Tibial nerve (tissue), 4 donors: ENCODE data around the gene KCNK1. TPM values are rescaled to one million over a fixed set of nuclear protein-coding genes. Genes with fewer than 3 reads are reported as not detected.

ENCODE experiments used
- DNase-seq, 2 donors: peaks; one replicate each; pipeline ENCODE4 v3.0.0-alpha.2; 2019; ENCODE audit warnings: low spot score in 2 of 2
- H3K27ac ChIP-seq, 4 donors: fragments of 200-600 bp; sonication (generic) in 3 of 4; one replicate each; pipeline ENCODE4 v1.5.1; 2017 to 2019; ENCODE audit warnings: mild to moderate bottlenecking in 1 of 4
- H3K27me3 ChIP-seq, 2 donors: fragments of 200-600 bp; sonication (generic) in 1 of 2; one replicate each; pipeline versions ENCODE4 v1.5.1 to v1.6.0; 2017 to 2019
- H3K36me3 ChIP-seq, 3 donors: fragments of 200-600 bp; sonication (generic); one replicate each; pipeline ENCODE4 v1.5.1; 2018 to 2019
- H3K4me1 ChIP-seq, 4 donors: fragments of 200-600 bp; sonication (generic) in 3 of 4; one replicate each; pipeline ENCODE4 v1.5.1; 2017 to 2019
- H3K4me3 ChIP-seq, 4 donors: fragments of 200-600 bp; sonication (generic) in 3 of 4; one replicate each; pipeline ENCODE4 v1.5.1; 2017 to 2019; ENCODE audit warnings: mild to moderate bottlenecking in 1 of 4, moderate library complexity in 1 of 4
- H3K9me3 ChIP-seq, 4 donors: fragments of 200-600 bp; sonication (generic) in 3 of 4; one replicate each; pipeline ENCODE4 v1.5.1; 2017 to 2019
- EP300 ChIP-seq, 2 donors: sonication (generic); formaldehyde crosslinking; IDR thresholded peaks; one replicate each; pipeline ENCODE4 v1.6.1; 2017; ENCODE audit warnings: antibody characterized with exemption in 2 of 2, mild to moderate bottlenecking in 1 of 2
- POLR2A ChIP-seq, 2 donors: fragments of 450-650 bp; IDR thresholded peaks; one replicate each; pipeline ENCODE4 v1.6.1; 2017; ENCODE audit warnings: antibody characterized with exemption in 2 of 2, mild to moderate bottlenecking in 2 of 2, moderate library complexity in 2 of 2
- WGBS, 2 donors: methylation state at CpG; one replicate each; pipeline ENCODE4 v1.1.5; 2018; 5-methylcytosine and 5-hydroxymethylcytosine counted together
- total RNA-seq, 4 donors: library from RNA; depleted of rRNA; stranded (reverse); fragments of >200 nt; gene quantifications; one replicate each; pipeline ENCODE4 v1.1.0, GENCODE V29; 2016
- TF ChIP-seq, protein P1 (sequence below), 5 experiments: fragments of 200-600 bp in 3 of 5; fragments of 450-650 bp in 2 of 5; sonication (generic) in 3 of 5; IDR thresholded peaks; one replicate each; pipeline ENCODE4 v1.5.1; 2016 to 2019; ENCODE audit warnings: antibody characterized with exemption in 5 of 5, mild to moderate bottlenecking in 3 of 5, moderate library complexity in 2 of 5

Gene KCNK1
- total RNA-seq, 4 donors from 2014 or later, result 3.7 to 6.5 (median 4.9) TPM

- TF ChIP-seq EP300 (IDR thresholded peaks at IDR 0.05) (no peak), POLR2A (IDR thresholded peaks at IDR 0.05) (no peak)
- TF ChIP-seq, protein P1, sequence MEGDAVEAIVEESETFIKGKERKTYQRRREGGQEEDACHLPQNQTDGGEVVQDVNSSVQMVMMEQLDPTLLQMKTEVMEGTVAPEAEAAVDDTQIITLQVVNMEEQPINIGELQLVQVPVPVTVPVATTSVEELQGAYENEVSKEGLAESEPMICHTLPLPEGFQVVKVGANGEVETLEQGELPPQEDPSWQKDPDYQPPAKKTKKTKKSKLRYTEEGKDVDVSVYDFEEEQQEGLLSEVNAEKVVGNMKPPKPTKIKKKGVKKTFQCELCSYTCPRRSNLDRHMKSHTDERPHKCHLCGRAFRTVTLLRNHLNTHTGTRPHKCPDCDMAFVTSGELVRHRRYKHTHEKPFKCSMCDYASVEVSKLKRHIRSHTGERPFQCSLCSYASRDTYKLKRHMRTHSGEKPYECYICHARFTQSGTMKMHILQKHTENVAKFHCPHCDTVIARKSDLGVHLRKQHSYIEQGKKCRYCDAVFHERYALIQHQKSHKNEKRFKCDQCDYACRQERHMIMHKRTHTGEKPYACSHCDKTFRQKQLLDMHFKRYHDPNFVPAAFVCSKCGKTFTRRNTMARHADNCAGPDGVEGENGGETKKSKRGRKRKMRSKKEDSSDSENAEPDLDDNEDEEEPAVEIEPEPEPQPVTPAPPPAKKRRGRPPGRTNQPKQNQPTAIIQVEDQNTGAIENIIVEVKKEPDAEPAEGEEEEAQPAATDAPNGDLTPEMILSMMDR (IDR thresholded peaks at IDR 0.05), result no peak
- no peak for DNase-seq
- no peak overlapping the region for H3K27ac ChIP-seq
- H3K36me3 ChIP-seq, result no peaks in the 10 kb centered on the region
- 78 to 82% methylated on average over 5 of the region's 5 CpGs for WGBS, 2 donors
- no peaks in the 10 kb centered on the region for H3K9me3 ChIP-seq
- no peaks in the 10 kb centered on the region for H3K4me1 ChIP-seq
- no peak overlapping the region for H3K4me3 ChIP-seq
- no peaks in the 10 kb centered on the region for H3K27me3 ChIP-seq
Observed at GRCh38 chr1:233673947-233674431, 60.1 kb downstream of the KCNK1 start.

DNA sequence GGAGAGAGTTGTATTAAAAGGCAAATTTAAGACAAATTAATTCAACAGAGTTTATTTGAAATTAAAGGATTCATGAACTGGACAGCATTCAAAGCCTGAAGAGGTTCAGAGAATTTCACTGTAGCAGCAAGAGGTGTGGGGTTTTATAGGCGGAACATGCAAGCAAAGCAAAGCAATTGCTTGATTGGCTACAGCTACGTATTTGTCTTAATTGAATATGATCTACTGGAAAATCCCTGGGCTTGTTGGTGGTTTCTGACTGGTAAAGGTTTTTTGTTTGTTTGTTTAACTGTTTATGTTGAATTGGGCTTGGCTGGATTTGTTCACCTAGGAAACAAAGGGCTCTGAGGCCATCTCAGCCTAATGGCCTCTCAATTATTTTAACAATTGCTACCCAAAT, 61.5 kb downstream of the KCNK1 start:
- H3K36me3 ChIP-seq, result no peaks in the 10 kb centered on the region
- H3K9me3 ChIP-seq, result no peaks in the 10 kb centered on the region
- no peak overlapping the region for H3K27ac ChIP-seq
- H3K4me1 ChIP-seq, result no peaks in the 10 kb centered on the region
- TF ChIP-seq, protein P1 (IDR thresholded peaks at IDR 0.05), result no peak
- DNase-seq, result no peak
- WGBS, 2 donors, result 93 to 95% methylated on average over 2 of the region's 2 CpGs
- H3K27me3 ChIP-seq, result no peaks in the 10 kb centered on the region
- no peak overlapping the region for H3K4me3 ChIP-seq

- no peak overlapping the region for H3K4me3 ChIP-seq
- WGBS, 2 donors, result 96 to 97% methylated on average over 4 of the region's 4 CpGs
- DNase-seq, result no peak
- no peaks in the 10 kb centered on the region for H3K9me3 ChIP-seq
- H3K27me3 ChIP-seq, result no peaks in the 10 kb centered on the region
- no peaks in the 10 kb centered on the region for H3K4me1 ChIP-seq
- no peak overlapping the region for H3K27ac ChIP-seq
- no peaks in the 10 kb centered on the region for H3K36me3 ChIP-seq
- TF ChIP-seq, protein P1 (IDR thresholded peaks at IDR 0.05), result no peak
- no peak for TF ChIP-seq EP300 (IDR thresholded peaks at IDR 0.05)
- TF ChIP-seq POLR2A (IDR thresholded peaks at IDR 0.05), result no peak
Observed at GRCh38 chr1:233675893-233676292, 62.0 kb downstream of the KCNK1 start.

GRCh38 chr1:233677690-233678354, 63.9 kb downstream of the KCNK1 start:
- Histone ChIP-seq H3K36me3 (no peaks in the 10 kb centered on the region), H3K4me1 (no peaks in the 10 kb centered on the region), H3K4me3 (no peak overlapping the region), H3K27ac (peak overlapping the region in 2 of 4 donors; percentile 54 to 70), H3K9me3 (no peaks in the 10 kb centered on the region), H3K27me3 (no peaks in the 10 kb centered on the region)
- DNase-seq, result no peak
- TF ChIP-seq, protein P1 (IDR thresholded peaks at IDR 0.05), result no peak
- TF ChIP-seq POLR2A (IDR thresholded peaks at IDR 0.05), result no peak
- peak in 1 of 2 donors; percentile 25 for TF ChIP-seq EP300 (IDR thresholded peaks at IDR 0.05)
- WGBS, 2 donors, result 59 to 64% methylated on average over 7 of the region's 7 CpGs

DNA sequence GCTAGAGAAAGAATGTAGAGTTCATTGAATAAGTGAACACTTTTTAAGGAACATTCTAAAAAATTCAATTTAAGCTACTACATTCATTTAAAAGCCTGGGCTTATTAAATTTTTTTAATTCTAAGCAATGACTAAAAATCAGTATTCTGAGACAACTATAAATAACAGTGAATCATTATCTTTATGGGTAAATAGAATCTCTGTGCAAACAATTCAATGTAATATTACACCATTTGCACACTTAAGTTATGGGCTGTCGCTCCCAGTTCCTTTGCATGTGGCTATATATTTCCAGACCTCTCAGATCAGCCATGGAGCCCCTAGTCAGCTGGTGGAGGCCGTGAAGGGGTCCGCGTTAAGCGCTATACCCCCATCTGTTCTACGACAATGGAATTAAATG, 65.1 kb downstream of the KCNK1 start:
- WGBS, 2 donors, result 73 to 79% methylated on average over 6 of the region's 6 CpGs
- Histone ChIP-seq H3K36me3 (no peaks in the 10 kb centered on the region), H3K4me1 (no peaks in the 10 kb centered on the region), H3K9me3 (no peaks in the 10 kb centered on the region), H3K4me3 (no peak overlapping the region), H3K27me3 (no peaks in the 10 kb centered on the region), H3K27ac (no peak overlapping the region)
- TF ChIP-seq, protein P1 (IDR thresholded peaks at IDR 0.05), result no peak
- TF ChIP-seq EP300 (IDR thresholded peaks at IDR 0.05) (no peak), POLR2A (IDR thresholded peaks at IDR 0.05) (no peak)
- no peak for DNase-seq
